Loucy (cell line): Measurements from ENCODE around the gene RRP1B.

ENCODE experiments used
- H2AFZ ChIP-seq: fragments of 200-600 bp; sonication (generic); 2 replicates; pipeline ENCODE4 v1.6.0; 2016; ENCODE audit warnings: antibody characterized with exemption, mild to moderate bottlenecking, low read length, moderate library complexity
- H3F3A ChIP-seq: fragments of 200-600 bp; 2 replicates; pipeline ENCODE4 v1.6.0; 2016; ENCODE audit warnings: antibody characterized with exemption, low read depth, mild to moderate bottlenecking
- H3K27me3 ChIP-seq: fragments of 200-600 bp; sonication (generic); 2 replicates; pipeline ENCODE4 v1.6.1; 2014; ENCODE audit warnings: low read length, mild to moderate bottlenecking; ENCODE audit not compliant: insufficient read depth, poor library complexity, severe bottlenecking
- H3K36me3 ChIP-seq: fragments of 200-600 bp; sonication (generic); 2 replicates; pipeline ENCODE4 v1.6.1; 2016; ENCODE audit warnings: low read length; ENCODE audit not compliant: insufficient read depth
- H3K4me1 ChIP-seq: fragments of 200-600 bp; sonication (generic); 2 replicates; pipeline ENCODE4 v1.5.1; 2014; ENCODE audit warnings: low read length, mild to moderate bottlenecking; ENCODE audit not compliant: insufficient read depth, poor library complexity, severe bottlenecking
- H3K4me2 ChIP-seq: fragments of 200-600 bp; sonication (generic); 2 replicates; pipeline ENCODE4 v1.6.0; 2014; ENCODE audit warnings: antibody characterized with exemption, low read length, low read depth, mild to moderate bottlenecking; ENCODE audit not compliant: poor library complexity, severe bottlenecking
- H3K4me3 ChIP-seq: fragments of 200-600 bp; sonication (generic); 2 replicates; pipeline ENCODE4 v1.5.1; 2014; ENCODE audit warnings: low read length, mild to moderate bottlenecking, mixed read lengths; ENCODE audit not compliant: poor library complexity, severe bottlenecking
- H3K79me2 ChIP-seq: fragments of 200-600 bp; sonication (generic); 2 replicates; pipeline ENCODE4 v1.6.1; 2014; ENCODE audit warnings: low read length; ENCODE audit not compliant: insufficient read depth
- H3K9ac ChIP-seq: fragments of 200-600 bp; sonication (generic); 2 replicates; pipeline ENCODE4 v1.6.0; 2014; ENCODE audit warnings: mild to moderate bottlenecking, low read depth, low read length, moderate library complexity; ENCODE audit not compliant: poor library complexity, severe bottlenecking
- H3K9me2 ChIP-seq: fragments of 200-600 bp; sonication (generic); replicated peaks from 2 replicates; pipeline ENCODE4 v1.6.1; 2016; ENCODE audit warnings: low read depth, low read length, mixed read lengths
- H3K9me3 ChIP-seq: fragments of 200-600 bp; sonication (generic); 2 replicates; pipeline ENCODE4 v1.6.1; 2014; ENCODE audit warnings: mild to moderate bottlenecking, antibody characterized with exemption, low read length, low read depth; ENCODE audit not compliant: insufficient read depth
- H4K20me1 ChIP-seq: fragments of 200-600 bp; sonication (generic); 2 replicates; pipeline ENCODE4 v1.6.0; 2014; ENCODE audit warnings: antibody characterized with exemption, low read length, mild to moderate bottlenecking; ENCODE audit not compliant: insufficient read depth, poor library complexity, severe bottlenecking
- CTCF ChIP-seq: fragments of 200-600 bp; sonication (generic); conservative IDR thresholded peaks from 2 replicates; pipeline ENCODE4 v1.5.1; 2014; ENCODE audit warnings: mild to moderate bottlenecking, antibody characterized with exemption, low read length
- EZH2phosphoT487 ChIP-seq: fragments of 200-600 bp; IDR thresholded peaks from 2 replicates; pipeline ENCODE4 v1.6.1; 2018; ENCODE audit warnings: antibody characterized with exemption, mild to moderate bottlenecking, moderate library complexity, borderline replicate concordance

Gene RRP1B

GRCh38 chr21:43734928-43735229, 75.5 kb downstream of the RRP1B start:
- Histone ChIP-seq H4K20me1 (no peaks in the 10 kb centered on the region), H3K27me3 (no peaks in the 10 kb centered on the region), H3K79me2 (peaks cover 21% of the 10 kb centered on the region), H3K4me1 (no peaks in the 10 kb centered on the region), H2AFZ (no peak overlapping the region), H3K4me3 (no peak overlapping the region), H3K36me3 (peaks cover 14% of the 10 kb centered on the region; the same call in 1 of the 2 replicates), H3K9me3 (no peaks in the 10 kb centered on the region), H3K9ac (no peak overlapping the region), H3F3A (no peaks in the 10 kb centered on the region), H3K9me2 (no peaks in the 10 kb centered on the region), H3K4me2 (no peak overlapping the region)
- no peak for TF ChIP-seq EZH2phosphoT487
- TF ChIP-seq CTCF, result no peak

GRCh38 chr21:43735236-43736091, 76.1 kb downstream of the RRP1B start:
- no peaks in the 10 kb centered on the region for H3K9me2 ChIP-seq
- TF ChIP-seq EZH2phosphoT487 (no peak), CTCF (no peak)

GRCh38 chr21:43736224-43736883, 77.0 kb downstream of the RRP1B start:
- Histone ChIP-seq H3K27me3 (no peaks in the 10 kb centered on the region), H3K9me2 (no peaks in the 10 kb centered on the region), H3K4me2 (no peak overlapping the region), H3K4me1 (no peaks in the 10 kb centered on the region), H4K20me1 (no peaks in the 10 kb centered on the region), H3K9me3 (no peaks in the 10 kb centered on the region), H3F3A (no peaks in the 10 kb centered on the region), H3K9ac (no peak overlapping the region), H3K36me3 (peaks cover 14% of the 10 kb centered on the region; the same call in 1 of the 2 replicates), H3K4me3 (no peak overlapping the region), H2AFZ (no peak overlapping the region), H3K79me2 (peaks cover 9% of the 10 kb centered on the region; the same call in 1 of the 2 replicates)
- no peak for TF ChIP-seq CTCF
- no peak for TF ChIP-seq EZH2phosphoT487

More at GRCh38 chr21:43735236-43736091, 76.1 kb downstream of the RRP1B start:
- Histone ChIP-seq H3K27me3 (no peaks in the 10 kb centered on the region), H3K79me2 (peaks cover 15% of the 10 kb centered on the region; the same call in 1 of the 2 replicates), H3K4me2 (no peak overlapping the region), H4K20me1 (no peaks in the 10 kb centered on the region), H3K4me3 (no peak overlapping the region), H3K9me3 (no peaks in the 10 kb centered on the region), H3K36me3 (peaks cover 14% of the 10 kb centered on the region; the same call in 1 of the 2 replicates), H3F3A (no peaks in the 10 kb centered on the region), H3K9ac (no peak overlapping the region), H3K4me1 (no peaks in the 10 kb centered on the region), H2AFZ (no peak overlapping the region)
